ENCODE results near the gene DPY19L3. TPM values are rescaled to one million over a fixed set of nuclear protein-coding genes. Genes with fewer than 3 reads are reported as not detected.

Gene DPY19L3, protein sequence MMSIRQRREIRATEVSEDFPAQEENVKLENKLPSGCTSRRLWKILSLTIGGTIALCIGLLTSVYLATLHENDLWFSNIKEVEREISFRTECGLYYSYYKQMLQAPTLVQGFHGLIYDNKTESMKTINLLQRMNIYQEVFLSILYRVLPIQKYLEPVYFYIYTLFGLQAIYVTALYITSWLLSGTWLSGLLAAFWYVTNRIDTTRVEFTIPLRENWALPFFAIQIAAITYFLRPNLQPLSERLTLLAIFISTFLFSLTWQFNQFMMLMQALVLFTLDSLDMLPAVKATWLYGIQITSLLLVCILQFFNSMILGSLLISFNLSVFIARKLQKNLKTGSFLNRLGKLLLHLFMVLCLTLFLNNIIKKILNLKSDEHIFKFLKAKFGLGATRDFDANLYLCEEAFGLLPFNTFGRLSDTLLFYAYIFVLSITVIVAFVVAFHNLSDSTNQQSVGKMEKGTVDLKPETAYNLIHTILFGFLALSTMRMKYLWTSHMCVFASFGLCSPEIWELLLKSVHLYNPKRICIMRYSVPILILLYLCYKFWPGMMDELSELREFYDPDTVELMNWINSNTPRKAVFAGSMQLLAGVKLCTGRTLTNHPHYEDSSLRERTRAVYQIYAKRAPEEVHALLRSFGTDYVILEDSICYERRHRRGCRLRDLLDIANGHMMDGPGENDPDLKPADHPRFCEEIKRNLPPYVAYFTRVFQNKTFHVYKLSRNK
- 10 to 100 TPM; 20.8 to 43.8 (median 34.7) TPM for total RNA-seq

DNA sequence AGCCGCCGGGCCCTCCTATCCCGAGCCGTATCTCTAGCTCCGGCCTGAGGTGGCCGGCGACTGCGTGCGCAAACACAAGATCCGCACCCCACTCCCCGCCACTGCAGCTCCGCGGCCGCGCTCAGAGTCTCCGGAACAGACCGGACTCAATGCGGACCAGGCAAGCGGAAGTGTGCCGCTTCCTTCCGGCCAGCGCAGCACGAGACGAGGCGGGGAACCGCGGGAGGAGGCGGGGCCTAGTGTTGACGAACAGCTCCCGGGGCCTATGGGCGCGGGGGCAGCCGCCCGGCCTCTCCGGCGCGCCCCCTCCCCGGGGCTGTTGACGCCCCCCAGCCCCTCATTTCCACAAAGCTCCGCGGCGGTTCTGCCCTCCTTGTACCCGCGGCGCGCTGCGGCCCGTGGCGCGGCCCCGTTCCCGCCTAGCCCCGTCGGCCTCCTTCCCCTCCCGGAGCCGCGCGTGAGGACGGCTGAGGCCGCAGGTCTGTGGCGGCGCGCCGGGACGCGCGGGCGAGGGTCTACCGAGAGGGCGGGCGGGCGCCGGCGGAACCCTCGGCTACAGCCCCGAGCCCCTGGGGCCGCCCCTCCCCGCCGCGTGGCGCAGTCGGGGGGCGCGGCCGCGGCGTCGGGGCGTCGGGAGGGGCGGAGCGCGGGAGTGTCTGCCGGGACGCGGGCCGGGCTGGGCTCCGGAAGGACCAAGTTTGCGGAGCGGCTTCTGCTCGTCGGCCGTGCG is at the start of gene DPY19L3:
Gene DPY19L3 (plus strand): TSS at position 340 of the 730 bp plus-strand sequence. CDS start 2,484 bp downstream, outside the sequence.
- DNase-seq (ENCODE audit: low spot score) (peak; percentile 84), ATAC-seq (ENCODE audit: low FRiP score) (peak; percentile 94)
- TF ChIP-seq, protein P1, sequence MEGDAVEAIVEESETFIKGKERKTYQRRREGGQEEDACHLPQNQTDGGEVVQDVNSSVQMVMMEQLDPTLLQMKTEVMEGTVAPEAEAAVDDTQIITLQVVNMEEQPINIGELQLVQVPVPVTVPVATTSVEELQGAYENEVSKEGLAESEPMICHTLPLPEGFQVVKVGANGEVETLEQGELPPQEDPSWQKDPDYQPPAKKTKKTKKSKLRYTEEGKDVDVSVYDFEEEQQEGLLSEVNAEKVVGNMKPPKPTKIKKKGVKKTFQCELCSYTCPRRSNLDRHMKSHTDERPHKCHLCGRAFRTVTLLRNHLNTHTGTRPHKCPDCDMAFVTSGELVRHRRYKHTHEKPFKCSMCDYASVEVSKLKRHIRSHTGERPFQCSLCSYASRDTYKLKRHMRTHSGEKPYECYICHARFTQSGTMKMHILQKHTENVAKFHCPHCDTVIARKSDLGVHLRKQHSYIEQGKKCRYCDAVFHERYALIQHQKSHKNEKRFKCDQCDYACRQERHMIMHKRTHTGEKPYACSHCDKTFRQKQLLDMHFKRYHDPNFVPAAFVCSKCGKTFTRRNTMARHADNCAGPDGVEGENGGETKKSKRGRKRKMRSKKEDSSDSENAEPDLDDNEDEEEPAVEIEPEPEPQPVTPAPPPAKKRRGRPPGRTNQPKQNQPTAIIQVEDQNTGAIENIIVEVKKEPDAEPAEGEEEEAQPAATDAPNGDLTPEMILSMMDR (IDR thresholded peaks at IDR 0.05): no peak

DNA sequence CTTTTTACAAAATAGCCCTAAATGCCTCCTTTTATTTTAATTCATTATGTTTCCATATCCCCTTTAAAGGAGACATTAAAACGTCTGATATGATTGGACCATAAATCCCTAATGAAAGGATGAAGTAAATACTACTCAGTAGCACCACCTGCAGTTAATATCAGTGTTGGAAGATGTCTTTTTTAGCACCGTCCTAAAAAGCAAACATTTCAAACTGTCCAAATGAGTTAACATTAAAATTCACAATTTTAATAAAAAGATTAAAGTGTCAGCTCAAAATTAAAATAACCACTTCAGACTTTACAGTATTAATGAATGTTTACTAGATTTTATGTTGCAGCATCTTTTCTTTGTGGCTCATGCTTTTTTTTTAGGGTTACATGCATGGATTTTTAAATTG is 47.9 kb upstream of the DPY19L3 start:
- DNase-seq (ENCODE audit: low spot score) (no peak), ATAC-seq (ENCODE audit: low FRiP score) (no peak)
- TF ChIP-seq, protein P1 (IDR thresholded peaks at IDR 0.05): no peak

DNA sequence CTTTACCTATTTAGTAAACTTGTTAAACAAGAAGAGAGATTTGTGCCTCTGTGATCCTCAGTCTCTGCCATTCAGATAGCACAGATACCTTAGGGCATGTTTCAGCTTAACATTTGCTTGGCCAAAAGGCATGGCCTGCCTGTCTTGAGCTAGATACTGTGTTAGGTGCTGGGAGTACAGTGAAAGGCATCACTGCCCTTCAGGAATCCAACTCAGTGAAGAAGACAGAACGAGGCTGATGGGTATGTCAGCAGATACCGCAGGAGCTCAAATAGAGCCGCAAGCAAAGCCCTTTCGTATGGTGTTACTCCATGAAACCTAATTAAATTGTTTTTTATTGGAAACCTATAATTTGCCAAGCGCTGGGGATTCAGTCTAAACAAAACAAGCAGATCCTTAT is 47.2 kb upstream of the DPY19L3 start:
- DNase-seq (ENCODE audit: low spot score): no peak
- TF ChIP-seq, protein P1 (IDR thresholded peaks at IDR 0.05): no peak
- no peak for ATAC-seq (ENCODE audit: low FRiP score)

DNA sequence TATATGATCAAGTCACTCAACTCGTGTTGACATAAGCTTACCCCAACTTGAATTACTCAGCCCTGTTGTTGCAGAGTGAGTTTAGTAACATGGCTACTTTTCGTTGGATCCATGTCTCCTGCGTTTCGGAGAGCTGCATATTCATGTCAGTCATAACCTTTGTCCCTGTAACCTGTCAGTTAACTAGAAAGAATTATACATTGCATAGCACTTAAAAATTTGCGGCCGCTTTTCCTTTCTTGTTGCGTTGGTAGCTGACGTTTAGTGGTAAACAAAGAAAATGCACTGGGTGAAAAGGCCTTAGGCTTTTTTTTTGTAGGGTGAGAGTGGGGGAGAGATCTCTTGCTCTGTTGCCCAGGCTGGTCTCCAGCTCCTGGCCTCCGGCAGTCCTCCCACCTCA is 46.0 kb upstream of the DPY19L3 start:
- TF ChIP-seq, protein P1 (IDR thresholded peaks at IDR 0.05): no peak
- DNase-seq (ENCODE audit: low spot score) (no peak), ATAC-seq (ENCODE audit: low FRiP score) (no peak)

DNA sequence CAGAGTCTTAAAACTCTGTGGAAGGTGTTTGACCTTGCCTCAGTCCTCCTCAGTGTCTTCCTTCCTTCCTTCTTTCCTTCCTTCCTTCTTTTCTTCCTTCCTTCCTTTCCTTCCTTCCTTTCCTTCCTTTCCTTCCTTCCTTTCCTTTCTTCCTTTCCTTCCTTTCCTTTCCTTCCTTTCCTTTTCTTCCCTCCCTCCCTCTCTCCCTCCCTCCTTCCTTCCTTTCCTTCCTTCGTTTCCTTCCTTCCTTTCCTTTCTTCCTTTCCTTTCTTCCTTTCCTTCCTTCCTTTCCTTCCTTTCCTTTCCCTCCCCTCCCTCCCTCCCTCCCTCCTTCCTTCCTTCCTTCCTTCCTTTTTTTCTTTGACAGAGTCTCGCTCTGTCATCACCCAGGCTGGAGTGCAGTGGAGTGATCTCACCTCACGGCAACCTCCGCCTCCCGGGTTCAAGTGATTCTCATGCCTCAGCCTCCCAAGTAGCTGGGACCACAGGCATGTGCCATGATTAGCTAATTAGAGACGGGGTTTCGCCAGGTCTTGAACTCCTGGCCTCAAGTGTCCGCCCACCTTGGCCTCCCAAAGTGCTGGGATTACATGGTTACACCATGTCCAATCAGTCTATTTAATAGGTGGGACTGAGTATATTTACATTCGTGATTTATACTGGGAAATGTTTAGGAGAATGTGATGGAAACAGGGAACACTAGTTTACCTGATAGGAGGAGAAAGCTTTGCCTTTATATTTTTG is 43.8 kb upstream of the DPY19L3 start:
- ATAC-seq (ENCODE audit: low FRiP score): no peak
- TF ChIP-seq, protein P1 (IDR thresholded peaks at IDR 0.05): no peak

DNA sequence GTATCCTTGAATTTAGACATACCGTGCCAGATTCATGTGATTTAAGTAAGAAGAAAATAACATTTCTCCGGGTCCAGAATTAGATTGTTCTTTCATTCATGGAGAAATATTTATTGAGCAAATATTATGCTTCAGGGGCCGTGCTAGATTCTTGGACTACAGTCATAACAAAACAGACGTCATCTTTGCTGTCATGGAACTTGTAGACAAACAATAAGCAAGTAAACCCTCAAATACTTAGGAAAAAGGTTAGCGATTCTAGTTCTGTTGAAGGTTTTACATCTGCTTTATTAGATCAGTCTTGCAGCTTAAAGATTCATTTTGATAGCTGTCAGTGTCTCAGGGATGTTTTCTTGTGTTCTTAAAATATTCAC is 43.3 kb upstream of the DPY19L3 start:
- DNase-seq (ENCODE audit: low spot score) (no peak), ATAC-seq (ENCODE audit: low FRiP score) (no peak)
- TF ChIP-seq, protein P1 (IDR thresholded peaks at IDR 0.05): no peak

More for the DNA sequence above, 43.8 kb upstream of the DPY19L3 start:
- DNase-seq (ENCODE audit: low spot score): no peak

Measured in omental fat pad (tissue), 4 donors.